ENCODE data around the gene TIMM50. TPM values are rescaled to one million over a fixed set of nuclear protein-coding genes. Genes with fewer than 3 reads are reported as not detected.

Gene TIMM50
- total RNA-seq, 1 experiment from 2014 or later: 85.5 TPM

DNA sequence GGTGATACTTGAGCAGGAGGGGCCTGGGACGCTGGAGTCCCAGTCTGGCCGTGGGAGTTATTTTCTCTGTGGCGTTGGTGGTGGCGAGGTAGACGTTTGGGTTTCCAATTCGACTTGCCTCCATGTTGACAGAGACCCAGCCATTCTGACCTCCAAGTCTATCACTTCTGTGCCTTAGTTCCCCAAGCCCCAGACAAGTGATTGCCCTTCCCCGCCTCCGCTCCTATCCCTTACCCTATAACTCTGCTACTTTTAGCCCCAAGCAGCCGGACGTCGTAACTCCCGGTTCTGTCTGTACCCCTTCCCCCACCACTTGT lies 549 bp downstream of the TIMM50 start:
- Histone ChIP-seq H3K4me1 (replicated peaks; ENCODE audit: insufficient read depth) (peaks cover 13% of the 10 kb centered on the region; the same call in 1 of the 2 replicates), H3K4me3 (peak overlapping the region; percentile 99), H3K9me2 (ENCODE audit: insufficient read depth) (no peaks in the 10 kb centered on the region), H3K9me3 (ENCODE audit: insufficient read depth, low read depth) (no peaks in the 10 kb centered on the region), H3K79me2 (ENCODE audit: low read depth) (peaks cover 23% of the 10 kb centered on the region), H3K27ac (peak overlapping the region; percentile 94), H3F3A (ENCODE audit: insufficient read depth, low read depth) (peaks cover 23% of the 10 kb centered on the region; the same call in 1 of the 2 replicates), H4K20me1 (ENCODE audit: insufficient read depth) (no peaks in the 10 kb centered on the region), H2AFZ (peak overlapping the region; percentile 97), H3K36me3 (ENCODE audit: low read depth) (0 out of 2 replicates have a peak, but pooled peaks cover 6% of the 10 kb centered on the region), H3K4me2 (peak overlapping the region; percentile 99), H3K27me3 (ENCODE audit: insufficient read depth, low read depth) (no peaks in the 10 kb centered on the region)
- ChIA-PET POLR2A (ENCODE audit: unreplicated experiment) (interaction anchor here (0.7 to 1.0 kb wide), 3 partner anchors 29 to 36 kb away, joined by 6 to 18 read pairs (median 8); partner anchors contain the start of gene SUPT5H), CTCF (interaction anchor here (0.5 to 0.8 kb wide), 3 partner anchors 56 to 189 kb away, joined by 3 to 15 read pairs (median 5); partner anchors contain the start of gene SAMD4B)
- intact Hi-C loops (cut with micrococcal nuclease; ENCODE audit: unreplicated experiment): loop anchor here (1.0 to 5.0 kb wide), 2 partner anchors 34 to 69 kb away; partner anchors contain the start of genes PLEKHG2 and SUPT5H
- no peak for DNase-seq
- TF ChIP-seq, protein P1, sequence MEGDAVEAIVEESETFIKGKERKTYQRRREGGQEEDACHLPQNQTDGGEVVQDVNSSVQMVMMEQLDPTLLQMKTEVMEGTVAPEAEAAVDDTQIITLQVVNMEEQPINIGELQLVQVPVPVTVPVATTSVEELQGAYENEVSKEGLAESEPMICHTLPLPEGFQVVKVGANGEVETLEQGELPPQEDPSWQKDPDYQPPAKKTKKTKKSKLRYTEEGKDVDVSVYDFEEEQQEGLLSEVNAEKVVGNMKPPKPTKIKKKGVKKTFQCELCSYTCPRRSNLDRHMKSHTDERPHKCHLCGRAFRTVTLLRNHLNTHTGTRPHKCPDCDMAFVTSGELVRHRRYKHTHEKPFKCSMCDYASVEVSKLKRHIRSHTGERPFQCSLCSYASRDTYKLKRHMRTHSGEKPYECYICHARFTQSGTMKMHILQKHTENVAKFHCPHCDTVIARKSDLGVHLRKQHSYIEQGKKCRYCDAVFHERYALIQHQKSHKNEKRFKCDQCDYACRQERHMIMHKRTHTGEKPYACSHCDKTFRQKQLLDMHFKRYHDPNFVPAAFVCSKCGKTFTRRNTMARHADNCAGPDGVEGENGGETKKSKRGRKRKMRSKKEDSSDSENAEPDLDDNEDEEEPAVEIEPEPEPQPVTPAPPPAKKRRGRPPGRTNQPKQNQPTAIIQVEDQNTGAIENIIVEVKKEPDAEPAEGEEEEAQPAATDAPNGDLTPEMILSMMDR (conservative IDR thresholded peaks at IDR 0.05): no peak
- no peak for TF ChIP-seq EZH2 (IDR thresholded peaks at IDR 0.05; ENCODE audit: low read depth)
- TSS peak; percentile 29 for BruUV-seq (replicated peaks)

DNA sequence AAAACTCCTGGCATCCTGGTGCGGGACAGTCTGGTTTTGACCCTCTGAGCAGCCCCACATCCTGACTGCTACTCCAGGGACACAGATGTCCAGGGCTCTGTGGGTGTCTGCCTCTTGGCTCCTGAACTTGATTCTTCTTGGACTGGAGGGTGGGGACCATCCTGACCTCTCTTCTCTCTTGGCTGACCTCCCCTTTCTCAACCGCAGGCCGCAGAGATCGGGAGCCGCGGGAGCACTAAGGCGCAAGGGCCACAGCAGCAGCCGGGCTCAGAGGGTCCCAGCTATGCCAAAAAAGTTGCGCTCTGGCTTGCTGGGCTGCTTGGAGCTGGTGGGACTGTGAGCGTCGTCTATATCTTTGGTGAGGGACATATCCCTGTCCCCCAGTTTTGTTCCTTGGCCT lies 1.0 kb downstream of the TIMM50 start:
- intact Hi-C loops (cut with micrococcal nuclease; ENCODE audit: unreplicated experiment): loop anchor here (1.0 to 5.0 kb wide), 2 partner anchors 34 to 69 kb away; partner anchors contain the start of genes PLEKHG2 and SUPT5H
- CTCF ChIA-PET: no interaction called here

DNA sequence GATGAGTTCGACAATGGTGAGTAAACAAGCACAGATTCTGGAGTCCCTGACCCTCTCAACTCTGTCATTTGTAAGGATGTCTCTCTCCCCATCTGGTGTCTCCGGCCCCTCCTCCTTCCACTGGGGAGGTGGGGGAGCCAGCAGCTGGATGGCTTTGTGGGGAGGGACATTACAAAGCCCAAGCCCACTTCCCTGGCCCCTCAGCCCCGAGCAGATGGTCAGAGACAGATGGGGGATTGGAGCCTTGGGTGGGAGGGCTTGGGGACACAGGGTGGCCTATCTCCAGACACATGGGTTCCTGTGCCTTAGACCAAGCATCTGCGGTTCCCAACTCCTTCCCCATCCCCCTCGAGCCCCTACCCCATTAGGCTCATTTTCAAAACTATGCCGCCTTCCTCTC lies 2.5 kb downstream of the TIMM50 start:
- Histone ChIP-seq H3K9me2 (ENCODE audit: insufficient read depth) (no peaks in the 10 kb centered on the region), H4K20me1 (ENCODE audit: insufficient read depth) (no peaks in the 10 kb centered on the region), H3K4me2 (no peak overlapping the region), H2AFZ (no peak overlapping the region), H3K27ac (no peak overlapping the region), H3K4me1 (replicated peaks; ENCODE audit: insufficient read depth) (peaks cover 13% of the 10 kb centered on the region; the same call in 1 of the 2 replicates), H3K9me3 (ENCODE audit: insufficient read depth, low read depth) (no peaks in the 10 kb centered on the region), H3K36me3 (ENCODE audit: low read depth) (peaks cover 10% of the 10 kb centered on the region; the same call in 1 of the 2 replicates), H3K27me3 (ENCODE audit: insufficient read depth, low read depth) (no peaks in the 10 kb centered on the region), H3K4me3 (no peak overlapping the region), H3K79me2 (ENCODE audit: low read depth) (peaks cover 23% of the 10 kb centered on the region), H3F3A (ENCODE audit: insufficient read depth, low read depth) (peaks cover 21% of the 10 kb centered on the region; the same call in 1 of the 2 replicates)
- CTCF ChIA-PET: no interaction called here
- POLR2A ChIA-PET (ENCODE audit: unreplicated experiment): no interaction called here
- BruUV-seq (replicated peaks): no TSS peak
- intact Hi-C loops (cut with micrococcal nuclease; ENCODE audit: unreplicated experiment): loop anchor here (5.0 kb wide), 1 partner anchor 36 kb away; the partner anchor contains the start of gene SUPT5H
- TF ChIP-seq, protein P1 (conservative IDR thresholded peaks at IDR 0.05): no peak
- TF ChIP-seq EZH2 (IDR thresholded peaks at IDR 0.05; ENCODE audit: low read depth): no peak
- no peak for DNase-seq

More for the DNA sequence above, 1.0 kb downstream of the TIMM50 start:
- H3K27ac ChIP-seq: peak overlapping the region; percentile 94
- 0 out of 2 replicates have a peak, but pooled peaks cover 6% of the 10 kb centered on the region for H3K36me3 ChIP-seq (ENCODE audit: low read depth)
- peaks cover 23% of the 10 kb centered on the region; the same call in 1 of the 2 replicates for H3F3A ChIP-seq (ENCODE audit: insufficient read depth, low read depth)
- H3K79me2 ChIP-seq (ENCODE audit: low read depth): peaks cover 23% of the 10 kb centered on the region
- POLR2A ChIA-PET (ENCODE audit: unreplicated experiment): no interaction called here
- no peak for DNase-seq
- H3K4me2 ChIP-seq: peak overlapping the region; percentile 99
- no peaks in the 10 kb centered on the region for H3K9me2 ChIP-seq (ENCODE audit: insufficient read depth)
- no peaks in the 10 kb centered on the region for H4K20me1 ChIP-seq (ENCODE audit: insufficient read depth)
- peak overlapping the region; percentile 99 for H3K4me3 ChIP-seq
- H2AFZ ChIP-seq: peak overlapping the region; percentile 97; the same call in 1 of the 2 replicates
- no peak for TF ChIP-seq EZH2 (IDR thresholded peaks at IDR 0.05; ENCODE audit: low read depth)
- TF ChIP-seq, protein P1 (conservative IDR thresholded peaks at IDR 0.05): no peak
- H3K27me3 ChIP-seq (ENCODE audit: insufficient read depth, low read depth): no peaks in the 10 kb centered on the region
- H3K4me1 ChIP-seq (replicated peaks; ENCODE audit: insufficient read depth): peaks cover 13% of the 10 kb centered on the region; the same call in 1 of the 2 replicates
- no peaks in the 10 kb centered on the region for H3K9me3 ChIP-seq (ENCODE audit: insufficient read depth, low read depth)
- no TSS peak for BruUV-seq (replicated peaks)

Data from PC-9 (cell line).